Transverse colon (tissue), 4 donors: ENCODE data around the gene TNP2. TPM values are rescaled to one million over a fixed set of nuclear protein-coding genes. Genes with fewer than 3 reads are reported as not detected.

Source experiments
- DNase-seq: peaks from one replicate; pipeline ENCODE4 v3.0.0-alpha.2; 2019
- H3K27ac ChIP-seq, 4 donors: fragments of 200-600 bp; sonication (generic); 2 replicates each; pipeline ENCODE4 v1.5.1; 2016 to 2018; ENCODE audit warnings: inconsistent platforms in 4 of 4
- H3K27me3 ChIP-seq: fragments of 200-600 bp; sonication (generic); 2 replicates; pipeline ENCODE4 v1.5.1; 2017; ENCODE audit warnings: inconsistent platforms
- H3K36me3 ChIP-seq, 4 donors: fragments of 200-600 bp; sonication (generic); 2 replicates each; pipeline ENCODE4 v1.5.1; 2017 to 2019; ENCODE audit warnings: inconsistent platforms in 4 of 4
- H3K4me1 ChIP-seq, 4 donors: fragments of 200-600 bp; sonication (generic); 2 replicates each; pipeline ENCODE4 v1.5.1; 2017 to 2020; ENCODE audit warnings: inconsistent platforms in 4 of 4
- H3K4me3 ChIP-seq, 4 donors: fragments of 200-600 bp; sonication (generic); 1 replicate in 1 of 4; 2 replicates in 3 of 4; pipeline versions ENCODE4 v1.5.1 to v1.6.1; 2017 to 2019; ENCODE audit warnings: inconsistent platforms in 4 of 4
- H3K9me3 ChIP-seq, 2 donors: fragments of 200-600 bp; sonication (generic); 2 replicates each; pipeline ENCODE4 v1.5.1; 2017 to 2019; ENCODE audit warnings: inconsistent platforms in 2 of 2
- CTCF ChIP-seq, 5 experiments: fragments of 200-600 bp in 3 of 5; fragments of 450-650 bp in 2 of 5; sonication (generic) in 3 of 5; IDR thresholded peaks; 1 replicate in 2 of 5; 2 replicates in 3 of 5; pipeline ENCODE4 v1.5.1; 2016 to 2017; ENCODE audit warnings: antibody characterized with exemption in 5 of 5, inconsistent platforms in 3 of 5, mild to moderate bottlenecking in 2 of 5, moderate library complexity in 1 of 5
- EP300 ChIP-seq: sonication (generic); formaldehyde crosslinking; IDR thresholded peaks from one replicate; pipeline ENCODE4 v1.6.1; 2017; ENCODE audit warnings: antibody characterized with exemption, low read depth
- POLR2A ChIP-seq: fragments of 450-650 bp; IDR thresholded peaks from one replicate; pipeline ENCODE4 v1.6.1; 2016; ENCODE audit warnings: antibody characterized with exemption, mild to moderate bottlenecking, moderate library complexity
- POLR2AphosphoS5 ChIP-seq, 3 donors: sonication (generic); formaldehyde crosslinking; IDR thresholded peaks; one replicate each; pipeline ENCODE4 v1.6.1; 2016; ENCODE audit warnings: antibody characterized with exemption in 3 of 3
- WGBS, 2 donors: methylation state at CpG; one replicate each; pipeline ENCODE4 v1.1.5; 2018; ENCODE audit warnings: low coverage in 1 of 2; 5-methylcytosine and 5-hydroxymethylcytosine counted together
- in situ Hi-C, 4 donors: fragments of 200-750 bp; cut with MboI; loops; one replicate each; pipeline versions ENCODE4 v1.15.0 to v1.15.1; 2017; ENCODE audit warnings: low sequenced_read_pairs in 3 of 4, low pct_ligation_motif_present in 1 of 4, low pct_unique_long_range_greater_than_20kb in 1 of 4
- intact Hi-C: fragments of 100-400 bp; cut with DNase I; formaldehyde crosslinking; loops from one replicate; pipeline ENCODE4 v1.15.1; 2023; ENCODE audit warnings: low total_unique reads
- total RNA-seq, 4 donors: library from RNA; depleted of rRNA; stranded (reverse); fragments of >200 nt; gene quantifications; one replicate each; pipeline ENCODE4 v1.1.0, GENCODE V29; 2016

The TNP2 gene
- total RNA-seq, 4 donors from 2014 or later, result not detected

- intact Hi-C loops, result no loop called here
- WGBS, 2 donors, result 97% methylated on average over 8 of the region's 8 CpGs; no CpG with 5 or more reads in 1 of the 2 donors
- no peaks in the 10 kb centered on the region for H3K27me3 ChIP-seq
- no peaks in the 10 kb centered on the region for H3K36me3 ChIP-seq
- H3K9me3 ChIP-seq, result no peaks in the 10 kb centered on the region
- no peak overlapping the region for H3K27ac ChIP-seq
- TF ChIP-seq POLR2AphosphoS5 (IDR thresholded peaks at IDR 0.05) (no peak), CTCF (IDR thresholded peaks at IDR 0.05) (no peak), POLR2A (no peak), EP300 (no peak)
- H3K4me3 ChIP-seq, result no peak overlapping the region
- DNase-seq, result no peak
- in situ Hi-C loops, result no loop called here
- H3K4me1 ChIP-seq, result peaks cover 0 to 13% (median 10%) of the 10 kb centered on the region in 4 donors
Measured at GRCh38 chr16:11314309-11314894, 45.3 kb upstream of the TNP2 start.

- Histone ChIP-seq H3K27ac (no peak overlapping the region), H3K9me3 (no peaks in the 10 kb centered on the region), H3K36me3 (no peaks in the 10 kb centered on the region), H3K27me3 (no peaks in the 10 kb centered on the region), H3K4me3 (no peak overlapping the region), H3K4me1 (peaks cover 0 to 13% (median 10%) of the 10 kb centered on the region in 4 donors)
- WGBS, 2 donors, result 96 to 100% methylated on average over 2 to 9 of the region's 9 CpGs
- intact Hi-C loops (no loop called here), in situ Hi-C loops (no loop called here)
- TF ChIP-seq CTCF (IDR thresholded peaks at IDR 0.05) (no peak), POLR2A (no peak), POLR2AphosphoS5 (IDR thresholded peaks at IDR 0.05) (no peak), EP300 (no peak)
- DNase-seq, result no peak
Measured at GRCh38 chr16:11313493-11314308, 44.6 kb upstream of the TNP2 start.

GRCh38 chr16:11312718-11313492, 43.8 kb upstream of the TNP2 start:
- intact Hi-C loops (no loop called here), in situ Hi-C loops (no loop called here)
- WGBS, 2 donors, result 71 to 95% methylated on average over 5 to 8 of the region's 8 CpGs
- H3K36me3 ChIP-seq, result no peaks in the 10 kb centered on the region
- DNase-seq, result peak; percentile 64
- no peak overlapping the region for H3K4me3 ChIP-seq
- H3K4me1 ChIP-seq, result peaks cover 0 to 13% (median 10%) of the 10 kb centered on the region in 4 donors
- no peak overlapping the region for H3K27ac ChIP-seq
- no peaks in the 10 kb centered on the region for H3K27me3 ChIP-seq
- H3K9me3 ChIP-seq, result no peaks in the 10 kb centered on the region
- TF ChIP-seq POLR2AphosphoS5 (IDR thresholded peaks at IDR 0.05), result no peak
- no peak for TF ChIP-seq POLR2A
- TF ChIP-seq EP300, result no peak
- no peak for TF ChIP-seq CTCF (IDR thresholded peaks at IDR 0.05)

- WGBS, 2 donors, result 58 to 80% methylated on average over 1 to 10 of the region's 10 CpGs
- intact Hi-C loops (no loop called here), in situ Hi-C loops (no loop called here)
- TF ChIP-seq POLR2AphosphoS5 (IDR thresholded peaks at IDR 0.05) (no peak), EP300 (no peak), CTCF (IDR thresholded peaks at IDR 0.05) (no peak), POLR2A (no peak)
- Histone ChIP-seq H3K4me3 (no peak overlapping the region), H3K27me3 (no peaks in the 10 kb centered on the region), H3K9me3 (no peaks in the 10 kb centered on the region), H3K27ac (peak overlapping the region in 2 of 4 donors; percentile 20 to 52), H3K4me1 (peaks cover 0 to 13% (median 10%) of the 10 kb centered on the region in 4 donors), H3K36me3 (no peaks in the 10 kb centered on the region)
- DNase-seq, result no peak
Measured at GRCh38 chr16:11310997-11311561, 42.0 kb upstream of the TNP2 start.
